GM12875 (cell line): ENCODE measurements around the gene NDUFV2.
A peak's percentile ranks its signal among the peaks of the same experiment; 100 is the strongest.

ENCODE experiments used
- H3K4me3 ChIP-seq: one replicate; pipeline ENCODE4 v1.5.1; 2011; ENCODE audit warnings: low read depth, low read length, control low read depth
- TF ChIP-seq, protein P1 (sequence below): IDR thresholded peaks from 2 replicates; pipeline ENCODE4 v1.5.1; 2011; ENCODE audit warnings: low read depth, mild to moderate bottlenecking, control low read depth, inconsistent platforms, low read length, moderate library complexity, borderline replicate concordance; ENCODE audit not compliant: insufficient read depth

NDUFV2 gene

DNA sequence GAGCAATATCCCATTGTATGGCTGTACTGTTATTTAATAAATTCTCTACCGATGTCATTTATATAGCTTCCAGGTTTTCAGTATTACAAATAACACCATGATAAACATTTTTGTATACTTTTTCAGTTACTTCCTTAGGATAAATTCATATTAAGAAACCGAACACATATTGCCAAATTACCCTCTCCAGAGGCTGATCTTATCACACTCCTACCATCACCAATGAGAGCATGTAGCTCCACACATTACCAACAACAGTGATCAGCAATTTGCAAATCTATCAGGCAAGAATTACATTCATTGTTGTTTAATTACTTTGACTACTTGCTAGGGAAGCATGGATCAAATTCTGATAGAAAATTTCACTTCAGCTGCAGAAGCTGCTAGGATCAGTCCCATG, 5.8 kb upstream of the NDUFV2 start:
- H3K4me3 ChIP-seq, result no peak overlapping the region
- TF ChIP-seq, protein P1, sequence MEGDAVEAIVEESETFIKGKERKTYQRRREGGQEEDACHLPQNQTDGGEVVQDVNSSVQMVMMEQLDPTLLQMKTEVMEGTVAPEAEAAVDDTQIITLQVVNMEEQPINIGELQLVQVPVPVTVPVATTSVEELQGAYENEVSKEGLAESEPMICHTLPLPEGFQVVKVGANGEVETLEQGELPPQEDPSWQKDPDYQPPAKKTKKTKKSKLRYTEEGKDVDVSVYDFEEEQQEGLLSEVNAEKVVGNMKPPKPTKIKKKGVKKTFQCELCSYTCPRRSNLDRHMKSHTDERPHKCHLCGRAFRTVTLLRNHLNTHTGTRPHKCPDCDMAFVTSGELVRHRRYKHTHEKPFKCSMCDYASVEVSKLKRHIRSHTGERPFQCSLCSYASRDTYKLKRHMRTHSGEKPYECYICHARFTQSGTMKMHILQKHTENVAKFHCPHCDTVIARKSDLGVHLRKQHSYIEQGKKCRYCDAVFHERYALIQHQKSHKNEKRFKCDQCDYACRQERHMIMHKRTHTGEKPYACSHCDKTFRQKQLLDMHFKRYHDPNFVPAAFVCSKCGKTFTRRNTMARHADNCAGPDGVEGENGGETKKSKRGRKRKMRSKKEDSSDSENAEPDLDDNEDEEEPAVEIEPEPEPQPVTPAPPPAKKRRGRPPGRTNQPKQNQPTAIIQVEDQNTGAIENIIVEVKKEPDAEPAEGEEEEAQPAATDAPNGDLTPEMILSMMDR, result no peak

DNA sequence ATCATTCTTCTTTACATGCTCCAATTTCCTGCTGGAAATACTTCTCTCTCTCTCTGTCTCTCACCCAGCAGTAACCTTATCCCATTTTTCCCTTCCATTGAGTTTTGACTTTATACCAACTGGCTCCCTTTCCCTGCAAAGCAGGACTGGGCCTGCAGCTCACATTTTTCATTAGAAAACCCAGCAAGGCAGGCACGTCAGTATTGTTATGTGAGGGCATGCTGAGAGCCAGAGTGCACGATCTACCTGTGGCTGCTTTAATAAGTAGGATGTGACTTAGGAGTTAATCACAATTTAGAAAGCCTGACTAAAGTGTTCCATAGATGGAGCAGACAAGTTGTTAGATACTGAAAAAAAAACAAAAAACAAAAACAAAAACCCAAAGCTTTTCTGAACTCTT, 5.2 kb upstream of the NDUFV2 start:
- TF ChIP-seq, protein P1, result no peak
- H3K4me3 ChIP-seq, result no peak overlapping the region

DNA sequence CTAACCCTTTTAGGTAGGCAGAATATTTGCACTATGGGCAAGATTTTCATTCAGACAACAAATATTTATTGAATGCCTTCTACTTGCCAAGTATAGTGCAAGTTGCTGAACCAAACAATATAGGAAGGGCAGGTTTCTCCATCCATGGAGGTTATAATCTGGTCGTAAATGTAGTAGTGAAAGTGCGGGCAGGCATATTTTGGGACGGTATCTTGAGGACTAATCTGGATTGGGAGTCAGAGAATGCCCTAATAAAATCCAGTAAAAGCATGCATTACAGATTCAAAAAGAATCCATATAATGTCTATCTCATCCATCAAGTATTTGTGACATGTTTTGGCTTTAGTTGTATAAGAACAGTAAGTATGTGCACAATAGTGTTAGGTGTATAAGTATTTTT, 1.7 kb upstream of the NDUFV2 start:
- TF ChIP-seq, protein P1, result no peak
- no peak overlapping the region for H3K4me3 ChIP-seq

DNA sequence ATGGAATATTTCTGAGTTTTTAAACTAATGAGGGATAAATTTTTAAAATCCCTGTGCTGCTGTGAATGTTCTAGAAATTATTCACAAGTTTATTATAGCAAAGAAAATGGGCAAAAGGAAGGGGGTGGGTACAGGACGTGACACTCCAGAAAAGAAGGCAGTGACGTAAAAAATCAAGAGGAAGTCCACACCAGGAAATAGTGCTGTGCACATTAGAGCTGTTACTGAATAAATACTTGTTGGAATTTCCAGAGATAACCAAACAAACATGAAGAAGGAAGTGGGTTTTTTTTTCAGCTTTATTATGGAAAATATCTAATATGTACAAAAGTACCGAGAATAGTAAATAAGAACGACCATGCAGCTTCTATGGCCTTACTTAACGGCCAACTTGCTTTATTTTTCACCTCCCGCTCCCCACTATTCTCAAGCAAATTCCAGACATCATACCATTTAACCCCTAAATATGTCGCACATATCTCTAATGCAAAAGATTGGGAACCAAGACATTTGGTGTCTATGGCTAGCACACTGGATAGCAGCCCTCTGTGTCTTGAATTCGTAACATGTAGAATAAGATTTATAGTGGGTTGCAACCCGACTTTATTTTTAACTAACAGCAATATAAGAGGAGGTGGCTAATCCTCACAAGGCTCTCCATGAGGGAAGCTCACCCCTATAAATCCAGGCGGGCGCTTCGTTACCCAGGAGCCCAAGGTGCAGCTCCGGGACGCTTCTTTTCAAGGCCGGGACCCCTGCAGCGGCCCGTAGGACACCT, 580 bp upstream of the NDUFV2 start:
- TF ChIP-seq, protein P1, result no peak
- peak overlapping the region; percentile 62 for H3K4me3 ChIP-seq

DNA sequence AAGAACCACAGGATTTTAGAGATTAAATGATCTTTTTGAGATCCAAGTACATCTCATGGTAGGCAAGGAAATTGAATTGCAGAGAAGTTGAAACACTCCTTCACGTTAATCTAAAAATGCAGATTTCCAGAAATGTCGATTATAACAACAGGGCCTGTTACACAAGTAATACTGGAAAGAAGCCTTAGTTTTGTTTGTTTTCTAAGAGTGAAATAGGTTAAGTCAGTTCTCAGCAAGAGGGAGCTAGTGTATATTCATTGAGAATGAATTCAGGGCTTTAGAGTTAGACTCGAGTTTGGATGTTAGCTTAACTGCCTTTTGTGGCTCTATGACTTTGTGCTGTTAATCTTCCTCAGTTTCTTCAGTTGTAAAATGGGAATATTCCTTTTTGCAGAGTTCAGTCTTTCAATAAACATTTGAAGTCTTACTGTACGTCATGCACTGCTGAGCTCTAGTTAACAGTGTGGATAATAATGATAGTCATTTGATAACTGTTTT, 926 bp downstream of the NDUFV2 start:
- peak overlapping the region; percentile 60 for H3K4me3 ChIP-seq
- TF ChIP-seq, protein P1, result no peak

DNA sequence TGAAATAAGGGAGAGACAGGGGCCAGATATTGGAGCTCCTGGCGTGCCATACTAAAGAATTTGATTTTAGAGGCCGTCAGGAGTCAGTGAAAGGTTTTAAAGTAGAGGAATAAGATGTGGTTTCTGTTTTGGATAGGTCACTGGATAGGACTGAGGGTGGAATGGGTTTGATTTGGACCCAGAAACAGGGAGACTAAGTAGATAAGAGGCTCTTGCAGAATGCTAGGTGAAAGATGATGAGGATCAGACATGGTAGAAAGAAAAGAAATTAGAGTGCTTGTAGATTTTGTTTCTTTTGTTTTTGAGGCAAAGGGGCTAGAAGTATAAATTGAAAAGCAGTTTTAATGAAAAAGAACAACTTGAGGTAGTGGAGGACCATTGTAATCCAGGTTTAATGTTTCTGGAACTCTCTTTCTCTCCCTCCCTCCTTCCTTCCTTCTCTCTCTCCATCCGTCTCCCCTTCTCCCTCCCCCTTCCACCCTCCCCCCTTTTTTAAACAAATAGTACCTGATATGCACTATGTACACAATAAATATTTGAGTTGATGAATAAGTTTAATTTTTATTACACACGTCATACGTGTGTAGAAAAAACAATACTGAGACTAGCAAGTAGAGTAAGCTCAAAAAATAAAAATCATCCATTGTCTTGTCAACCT, 1.9 kb downstream of the NDUFV2 start:
- TF ChIP-seq, protein P1, result no peak
- H3K4me3 ChIP-seq, result peak overlapping the region; percentile 60

DNA sequence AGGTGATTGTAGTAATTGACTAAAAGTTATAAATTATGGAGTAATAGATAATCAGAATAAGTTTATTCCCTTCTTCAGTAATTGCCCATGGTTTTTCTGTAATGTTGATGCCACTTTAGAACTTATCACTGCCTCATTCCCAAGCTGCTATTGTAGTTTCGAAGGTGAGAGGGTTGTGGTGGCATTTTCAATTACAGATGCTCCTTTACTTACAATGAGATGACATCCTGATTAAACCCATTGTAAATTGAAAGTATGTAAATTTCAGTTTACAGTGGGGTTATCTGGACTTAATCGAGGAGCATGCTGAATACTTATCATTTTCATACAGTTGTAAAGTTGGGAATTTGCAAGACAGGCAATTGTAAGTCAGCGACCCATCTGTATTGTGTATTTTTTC, 2.9 kb downstream of the NDUFV2 start:
- no peak overlapping the region for H3K4me3 ChIP-seq

More for the DNA sequence above, 2.9 kb downstream of the NDUFV2 start:
- TF ChIP-seq, protein P1, result no peak
